ENCODE measurements around the gene PROK1. TPM values are rescaled to one million over a fixed set of nuclear protein-coding genes. Genes with fewer than 3 reads are reported as not detected.

Gene PROK1
- total and polyA plus RNA-seq, 10 of the 15 experiments (the other 5 are each of a cell fraction or from before 2014, with no cell fraction given), result not detected

DNA sequence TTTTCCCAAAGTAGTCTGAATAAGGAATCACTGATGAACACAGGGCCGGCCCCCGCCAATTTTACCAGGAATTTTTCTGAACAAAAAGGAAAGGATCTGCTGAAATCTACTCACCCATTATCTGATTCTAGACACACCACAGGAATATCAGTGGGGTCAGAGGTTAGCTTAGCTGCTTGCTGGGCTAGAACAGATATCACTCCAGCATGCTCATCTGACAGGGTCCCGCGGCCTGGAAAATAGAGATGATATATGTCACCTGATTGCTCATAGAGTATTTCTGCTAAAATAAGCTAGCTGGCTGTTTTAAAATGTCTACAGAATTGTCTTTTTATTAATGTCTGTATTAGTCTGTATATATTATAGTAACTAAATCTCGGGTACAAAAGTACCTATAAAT, 47.1 kb upstream of the PROK1 start:
- Histone ChIP-seq H3K4me2 (ENCODE audit: control insufficient read depth, insufficient read depth) (no peak overlapping the region), H3K79me2 (ENCODE audit: control insufficient read depth, insufficient read depth, low read length) (peaks cover 25% of the 10 kb centered on the region), H4K20me1 (ENCODE audit: control insufficient read depth, insufficient read depth) (no peaks in the 10 kb centered on the region), H3K27ac (ENCODE audit: control insufficient read depth, insufficient read depth) (no peak overlapping the region), H3K36me3 (ENCODE audit: control insufficient read depth in 2 of 2, insufficient read depth in 2 of 2, low read length in 1 of 2) (peaks cover 0 to 13% of the 10 kb centered on the region in 2 experiments), H3K9me3 (replicated peaks; ENCODE audit: control insufficient read depth, insufficient read depth, low read length) (no peaks in the 10 kb centered on the region), H3K4me3 (no peak overlapping the region), H3K9ac (ENCODE audit: control insufficient read depth, insufficient read depth, low read length) (no peak overlapping the region), H2AFZ (ENCODE audit: control insufficient read depth, low read depth, low read length) (no peak overlapping the region), H3K27me3 (replicated peaks in 1 of 2; ENCODE audit: control insufficient read depth in 2 of 2, insufficient read depth in 2 of 2, low read length in 1 of 2) (no peaks in the 10 kb centered on the region), H3K4me1 (ENCODE audit: control insufficient read depth, insufficient read depth, low read length) (peaks cover 9% of the 10 kb centered on the region)
- CTCF ChIA-PET, result interaction anchor here (1.0 kb wide), 1 partner anchor 196 kb away, joined by 3 read pairs; no protein-coding TSS in a partner anchor
- SMC1A ChIA-PET (ENCODE audit: uncharacterized antibody, unreplicated experiment), result interaction anchor here (0.6 to 4.3 kb wide), 4 partner anchors 11 to 372 kb away, joined by 3 to 18 read pairs (median 4); no protein-coding TSS in a partner anchor
- 95% methylated on average over 5 of the region's 5 CpGs for WGBS (ENCODE audit: insufficient coverage, insufficient replicate concordance, low lambda C conversion rate, missing lambda C conversion rate)
- DNase-seq (ENCODE audit: low read depth, low spot score) (no peak), ATAC-seq (no peak), FAIRE-seq (no peak)
- in situ Hi-C loops (cut with MboI) (no loop called here), intact Hi-C loops (cut with micrococcal nuclease; ENCODE audit: unreplicated experiment) (no loop called here)
- POLR2A ChIA-PET, result no interaction called here
- no TSS peak for BruUV-seq (replicated peaks)
- RAD21 ChIA-PET (ENCODE audit: unreplicated experiment), result interaction anchor here (0.6 to 1.4 kb wide), 3 partner anchors 19 to 196 kb away, joined by 3 to 5 read pairs (median 4); no protein-coding TSS in a partner anchor
- no peak for TF ChIP-seq TBL1XR1 (IDR thresholded peaks at IDR 0.05; ENCODE audit: low read depth, low read length)
- TF ChIP-seq FOXM1 (IDR thresholded peaks at IDR 0.05; ENCODE audit: low read depth, low read length), result no peak
- TF ChIP-seq STAT3 (IDR thresholded peaks at IDR 0.05; ENCODE audit: low read depth, low read length), result no peak
- TF ChIP-seq ZBTB33 (IDR thresholded peaks at IDR 0.05), result no peak
- TF ChIP-seq, protein P1, sequence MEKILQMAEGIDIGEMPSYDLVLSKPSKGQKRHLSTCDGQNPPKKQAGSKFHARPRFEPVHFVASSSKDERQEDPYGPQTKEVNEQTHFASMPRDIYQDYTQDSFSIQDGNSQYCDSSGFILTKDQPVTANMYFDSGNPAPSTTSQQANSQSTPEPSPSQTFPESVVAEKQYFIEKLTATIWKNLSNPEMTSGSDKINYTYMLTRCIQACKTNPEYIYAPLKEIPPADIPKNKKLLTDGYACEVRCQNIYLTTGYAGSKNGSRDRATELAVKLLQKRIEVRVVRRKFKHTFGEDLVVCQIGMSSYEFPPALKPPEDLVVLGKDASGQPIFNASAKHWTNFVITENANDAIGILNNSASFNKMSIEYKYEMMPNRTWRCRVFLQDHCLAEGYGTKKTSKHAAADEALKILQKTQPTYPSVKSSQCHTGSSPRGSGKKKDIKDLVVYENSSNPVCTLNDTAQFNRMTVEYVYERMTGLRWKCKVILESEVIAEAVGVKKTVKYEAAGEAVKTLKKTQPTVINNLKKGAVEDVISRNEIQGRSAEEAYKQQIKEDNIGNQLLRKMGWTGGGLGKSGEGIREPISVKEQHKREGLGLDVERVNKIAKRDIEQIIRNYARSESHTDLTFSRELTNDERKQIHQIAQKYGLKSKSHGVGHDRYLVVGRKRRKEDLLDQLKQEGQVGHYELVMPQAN (conservative IDR thresholded peaks at IDR 0.05), result no peak
- no peak for TF ChIP-seq CHD4 (IDR thresholded peaks at IDR 0.05)
- no peak for TF ChIP-seq BACH1 (IDR thresholded peaks at IDR 0.05; ENCODE audit: borderline replicate concordance)
- TF ChIP-seq TAF1 (IDR thresholded peaks at IDR 0.05; ENCODE audit: borderline replicate concordance, low read depth, low read length), result no peak
- TF ChIP-seq MLLT1 (IDR thresholded peaks at IDR 0.05), result no peak
